WI38 (cell line): ENCODE results near the gene CAMK4.

ENCODE experiments used
- H3K4me3 ChIP-seq: 2 replicates; pipeline ENCODE4 v1.5.1; 2011; ENCODE audit warnings: low read depth, mild to moderate bottlenecking, control low read depth, low read length
- CTCF ChIP-seq: IDR thresholded peaks from 2 replicates; pipeline ENCODE4 v1.5.1; 2012; ENCODE audit warnings: low read depth, mild to moderate bottlenecking, control low read depth, low read length

CAMK4 gene

GRCh38 chr5:111200828-111201227 is 23.4 kb upstream of the CAMK4 start:
- H3K4me3 ChIP-seq = no peak overlapping the region
- no peak for TF ChIP-seq CTCF

GRCh38 chr5:111201705-111202104 is 22.5 kb upstream of the CAMK4 start:
- no peak overlapping the region for H3K4me3 ChIP-seq
- no peak for TF ChIP-seq CTCF

- no peak overlapping the region for H3K4me3 ChIP-seq
- no peak for TF ChIP-seq CTCF
Observed at GRCh38 chr5:111211341-111211740, 12.8 kb upstream of the CAMK4 start.

GRCh38 chr5:111214052-111214742 is 10.0 kb upstream of the CAMK4 start:
- no peak overlapping the region for H3K4me3 ChIP-seq
- TF ChIP-seq CTCF = no peak

- TF ChIP-seq CTCF = no peak
- no peak overlapping the region for H3K4me3 ChIP-seq
Observed at GRCh38 chr5:111215971-111216370, 8.2 kb upstream of the CAMK4 start.

GRCh38 chr5:111221139-111221538 is 3.0 kb upstream of the CAMK4 start:
- no peak for TF ChIP-seq CTCF
- no peak overlapping the region for H3K4me3 ChIP-seq

GRCh38 chr5:111223101-111223786 is 940 bp upstream of the CAMK4 start:
- H3K4me3 ChIP-seq = peak overlapping the region; percentile 68
- TF ChIP-seq CTCF = no peak
